Activated CD4-positive, alpha-beta T cell treated with anti-CD3 and anti-CD28 coated beads for 36 hours (primary cell): ENCODE measurements around the gene RNF208. TPM values are rescaled to one million over a fixed set of nuclear protein-coding genes. Genes with fewer than 3 reads are reported as not detected.
"Not testable (repeated sequence)": the region's sequence is repeated elsewhere in the genome, so short reads cannot be mapped to it uniquely, and the experiment has no call there.

Experiments used
- ATAC-seq: fragments of 200-7000 bp; cut with Tn5 transposase; one replicate; pipeline ENCODE4 v1.10.0; 2021; ENCODE audit warnings: mild to moderate bottlenecking, moderate library complexity
- CTCF ChIA-PET: fragments of 350-600 bp; sonication (Branson Sonifier 250); formaldehyde crosslinking; loops from one replicate; lab custom pipeline; 2021; ENCODE audit warnings: antibody characterized with exemption; lab: Charles Lee
- POLR2A ChIA-PET: fragments of 350-600 bp; sonication (Branson Sonifier 250); formaldehyde crosslinking; loops from one replicate; lab custom pipeline; 2021; ENCODE audit warnings: antibody characterized with exemption, inconsistent platforms; lab: Charles Lee
- DNase-seq: peaks from one replicate; pipeline ENCODE4 v3.0.0-alpha.2; 2020
- H3K27ac Mint-ChIP-seq: one replicate; pipeline ENCODE4 v1.8.0; 2021; ENCODE audit warnings: mixed read lengths
- H3K27me3 Mint-ChIP-seq: one replicate; pipeline ENCODE4 v1.8.0; 2021; ENCODE audit warnings: mixed read lengths
- H3K36me3 Mint-ChIP-seq: one replicate; pipeline ENCODE4 v1.8.0; 2021; ENCODE audit warnings: low read depth, mixed read lengths
- H3K4me1 Mint-ChIP-seq: one replicate; pipeline ENCODE4 v1.8.0; 2021; ENCODE audit warnings: mixed read lengths
- H3K4me3 Mint-ChIP-seq: one replicate; pipeline ENCODE4 v1.8.0; 2021; ENCODE audit warnings: mild to moderate bottlenecking, moderate library complexity, mixed read lengths
- H3K9me3 Mint-ChIP-seq: one replicate; pipeline ENCODE4 v1.8.0; 2021; ENCODE audit warnings: low read depth, mixed read lengths
- intact Hi-C, 2 experiments: fragments of 100-400 bp; cut with DNase I in 1 of 2; cut with micrococcal nuclease in 1 of 2; formaldehyde crosslinking; loops; one replicate each; pipeline versions ENCODE4 v1.14.2 to v1.15.1; 2022 to 2024; cut with DNase I, micrococcal nuclease
- total RNA-seq, 2 experiments: library from RNA; stranded (reverse); gene quantifications; one replicate each; pipeline ENCODE4 v1.2.3, GENCODE V29; 2021

Gene RNF208
- total RNA-seq, 2 experiments from 2014 or later = 7.1 to 8.9 TPM

- Mint-ChIP-seq H3K4me3 (no peak overlapping the region), H3K4me1 (peaks cover 12% of the 10 kb centered on the region), H3K9me3 (no peaks in the 10 kb centered on the region), H3K27ac (no peak overlapping the region), H3K27me3 (no peaks in the 10 kb centered on the region), H3K36me3 (peaks cover 3% of the 10 kb centered on the region)
- ATAC-seq = no peak
- intact Hi-C loops = no loop called here
- ChIA-PET POLR2A (interaction anchor here (0.6 kb wide), 1 partner anchor 436 kb away, joined by 4 read pairs; no protein-coding TSS in a partner anchor), CTCF (no interaction called here)
- no peak for DNase-seq
Measured at GRCh38 chr9:137251490-137252268, 29.6 kb upstream of the RNF208 start.

DNA sequence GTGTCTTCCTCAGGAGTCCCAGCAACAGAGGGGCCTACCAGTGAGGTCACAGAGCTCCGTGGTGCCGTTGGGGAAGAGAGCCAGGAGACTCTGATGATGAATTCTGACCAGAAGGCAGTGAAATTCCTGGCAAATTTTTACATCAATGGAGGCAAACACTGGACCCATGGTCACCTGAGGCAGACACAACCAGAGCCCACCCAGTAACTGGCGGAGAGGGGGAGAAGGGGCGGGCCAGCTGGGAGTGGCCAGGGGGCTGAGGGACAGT is 29.1 kb upstream of the RNF208 start, which contains the start of gene STPG3:
STPG3 (plus strand) TSS at position 93 of the 268 bp plus-strand sequence; CDS start at position 94, 1 bp downstream.
- no peak within 1 kb of the TSS for H3K27ac Mint-ChIP-seq
- DNase-seq = no peak
- peaks cover 7% of the 10 kb centered on the region for H3K4me1 Mint-ChIP-seq
- no peaks in the 10 kb centered on the region for H3K27me3 Mint-ChIP-seq
- CTCF ChIA-PET = no interaction called here
- no peak for ATAC-seq
- no peak within 1 kb of the TSS for H3K4me3 Mint-ChIP-seq
- intact Hi-C loops = no loop called here
- POLR2A ChIA-PET = no interaction called here
- no peaks in the 10 kb centered on the region for H3K9me3 Mint-ChIP-seq
- H3K36me3 Mint-ChIP-seq = no peaks in the 10 kb centered on the region

- Mint-ChIP-seq H3K27ac (no peak overlapping the region), H3K4me1 (peaks cover 5% of the 10 kb centered on the region), H3K9me3 (no peaks in the 10 kb centered on the region), H3K36me3 (no peaks in the 10 kb centered on the region), H3K4me3 (no peak overlapping the region), H3K27me3 (no peaks in the 10 kb centered on the region)
- intact Hi-C loops = no loop called here
- ATAC-seq (no peak), DNase-seq (no peak)
- ChIA-PET POLR2A (no interaction called here), CTCF (no interaction called here)
Measured at GRCh38 chr9:137250329-137251193, 28.5 kb upstream of the RNF208 start.

DNA sequence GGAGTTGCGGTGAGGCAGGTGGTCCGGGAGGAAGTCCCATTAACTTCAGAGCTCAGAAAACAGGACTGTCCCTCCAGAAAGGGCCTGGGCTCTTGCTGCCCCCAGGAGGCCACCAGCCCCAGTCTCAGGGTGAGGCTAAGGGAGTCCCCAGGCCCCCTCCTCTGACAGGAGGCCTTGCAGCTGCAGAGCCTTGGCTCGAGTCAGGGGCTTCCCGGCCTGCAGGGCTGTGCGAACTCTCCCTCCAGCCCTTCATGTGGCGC is 25.8 kb upstream of the RNF208 start:
- Mint-ChIP-seq H3K9me3 (no peaks in the 10 kb centered on the region), H3K4me1 (peaks cover 7% of the 10 kb centered on the region), H3K27ac (no peak overlapping the region), H3K27me3 (no peaks in the 10 kb centered on the region), H3K4me3 (no peak overlapping the region), H3K36me3 (peaks cover 13% of the 10 kb centered on the region)
- ChIA-PET CTCF (no interaction called here), POLR2A (no interaction called here)
- intact Hi-C loops = no loop called here
- no peak for ATAC-seq
- no peak for DNase-seq

GRCh38 chr9:137247135-137247915 is 25.3 kb upstream of the RNF208 start:
- Mint-ChIP-seq H3K4me1 (peaks cover 12% of the 10 kb centered on the region), H3K36me3 (peaks cover 18% of the 10 kb centered on the region), H3K4me3 (no peak overlapping the region), H3K9me3 (no peaks in the 10 kb centered on the region), H3K27me3 (no peaks in the 10 kb centered on the region), H3K27ac (no peak overlapping the region)
- intact Hi-C loops = no loop called here
- ChIA-PET CTCF (no interaction called here), POLR2A (no interaction called here)
- ATAC-seq (no peak), DNase-seq (no peak)

DNA sequence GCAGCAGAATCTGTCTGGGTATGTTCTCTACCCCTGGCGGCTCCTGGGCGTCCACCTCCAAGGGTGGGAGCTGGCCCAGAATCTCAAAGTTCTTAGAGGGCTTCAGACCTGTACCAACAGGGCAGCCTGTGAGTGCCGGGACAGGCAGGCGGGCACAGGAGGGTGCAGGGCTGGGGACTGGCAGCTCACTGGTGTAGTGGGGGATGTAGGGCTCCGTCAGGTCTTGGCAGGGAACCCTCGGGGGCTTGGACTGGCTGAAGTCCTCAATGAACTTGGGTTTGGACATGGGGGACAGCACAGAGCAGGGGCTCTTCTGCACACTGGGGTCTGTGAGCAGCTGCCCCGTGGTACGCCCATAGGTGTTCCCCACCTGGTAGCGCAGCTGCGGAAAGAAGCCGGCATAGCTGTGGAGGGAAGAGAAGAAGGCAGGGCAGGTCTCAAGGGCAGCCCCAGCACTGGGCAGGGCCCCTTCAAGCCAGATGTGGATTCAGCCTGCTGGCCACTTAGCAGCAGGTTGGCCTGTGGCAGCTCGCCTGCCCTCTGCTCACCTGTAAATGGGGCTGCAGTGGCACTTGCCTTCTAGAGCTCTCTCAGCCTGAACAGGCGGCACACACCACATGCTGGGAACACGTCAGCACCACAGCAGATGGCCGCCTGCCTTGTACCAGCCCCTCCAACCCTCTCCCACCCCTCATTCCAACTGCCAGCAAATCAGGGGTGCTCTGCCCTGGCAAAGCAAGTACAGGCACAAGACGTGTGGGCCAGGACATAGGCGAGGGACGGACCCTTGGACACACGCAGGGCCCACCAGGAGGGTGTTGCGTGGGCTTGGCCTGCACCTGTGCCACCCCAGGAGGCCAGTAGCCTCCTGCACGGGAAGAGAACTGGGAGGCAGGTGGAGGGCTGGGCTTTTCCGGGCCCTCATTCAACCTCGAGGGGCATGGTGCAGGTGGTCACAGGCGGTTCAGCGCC is 23.7 kb upstream of the RNF208 start:
- CTCF ChIA-PET = interaction anchor here (0.7 kb wide), 1 partner anchor 41 kb away, joined by 3 read pairs; no protein-coding TSS in a partner anchor
- H3K27me3 Mint-ChIP-seq = no peaks in the 10 kb centered on the region
- ATAC-seq = no peak
- H3K36me3 Mint-ChIP-seq = peaks cover 27% of the 10 kb centered on the region
- peaks cover 16% of the 10 kb centered on the region for H3K4me1 Mint-ChIP-seq
- H3K27ac Mint-ChIP-seq = no peak overlapping the region
- no peak overlapping the region for H3K4me3 Mint-ChIP-seq
- no peak for DNase-seq
- intact Hi-C loops = no loop called here
- H3K9me3 Mint-ChIP-seq = no peaks in the 10 kb centered on the region
- POLR2A ChIA-PET = interaction anchor here (1.1 to 3.6 kb wide), 2 partner anchors 8 to 10 kb away, joined by 5 to 31 read pairs; partner anchors contain the start of gene NELFB

GRCh38 chr9:137244486-137245449 is 22.7 kb upstream of the RNF208 start:
- Mint-ChIP-seq H3K36me3 (peaks cover 27% of the 10 kb centered on the region), H3K27me3 (no peaks in the 10 kb centered on the region), H3K4me3 (no peak overlapping the region), H3K9me3 (no peaks in the 10 kb centered on the region), H3K27ac (no peak overlapping the region), H3K4me1 (peaks cover 16% of the 10 kb centered on the region)
- no peak for DNase-seq
- ChIA-PET POLR2A (interaction anchor here (0.6 to 3.6 kb wide), 4 partner anchors 9 to 546 kb away, joined by 5 to 31 read pairs (median 5); partner anchors contain the start of gene NELFB), CTCF (interaction anchor here (0.7 kb wide), 1 partner anchor 40 kb away, joined by 3 read pairs; no protein-coding TSS in a partner anchor)
- ATAC-seq = no peak
- intact Hi-C loops = no loop called here

GRCh38 chr9:137243626-137244485 is 21.8 kb upstream of the RNF208 start:
- DNase-seq (no peak), ATAC-seq (no peak)
- Mint-ChIP-seq H3K27me3 (no peaks in the 10 kb centered on the region), H3K4me1 (peaks cover 20% of the 10 kb centered on the region), H3K9me3 (no peaks in the 10 kb centered on the region), H3K4me3 (no peak overlapping the region), H3K27ac (no peak overlapping the region), H3K36me3 (peaks cover 27% of the 10 kb centered on the region)
- ChIA-PET CTCF (no interaction called here), POLR2A (interaction anchor here (0.6 to 3.6 kb wide), 5 partner anchors 8 to 546 kb away, joined by 3 to 31 read pairs (median 5); partner anchors contain the start of gene NELFB)
- intact Hi-C loops = no loop called here

GRCh38 chr9:137243266-137243625 is 21.2 kb upstream of the RNF208 start:
- POLR2A ChIA-PET = interaction anchor here (1.1 to 3.6 kb wide), 2 partner anchors 11 to 42 kb away, joined by 3 to 31 read pairs; partner anchors contain the start of genes NELFB and TPRN
- Mint-ChIP-seq H3K36me3 (peaks cover 27% of the 10 kb centered on the region), H3K4me1 (peaks cover 23% of the 10 kb centered on the region)
- H3K27ac Mint-ChIP-seq, H3K9me3 Mint-ChIP-seq, DNase-seq, H3K27me3 Mint-ChIP-seq, CTCF ChIA-PET, ATAC-seq, H3K4me3 Mint-ChIP-seq, intact Hi-C loops: not testable (repeated sequence)
